Measurements from ENCODE around the gene ACSS3. TPM values are rescaled to one million over a fixed set of nuclear protein-coding genes. Genes with fewer than 3 reads are reported as not detected.

The ACSS3 gene, protein sequence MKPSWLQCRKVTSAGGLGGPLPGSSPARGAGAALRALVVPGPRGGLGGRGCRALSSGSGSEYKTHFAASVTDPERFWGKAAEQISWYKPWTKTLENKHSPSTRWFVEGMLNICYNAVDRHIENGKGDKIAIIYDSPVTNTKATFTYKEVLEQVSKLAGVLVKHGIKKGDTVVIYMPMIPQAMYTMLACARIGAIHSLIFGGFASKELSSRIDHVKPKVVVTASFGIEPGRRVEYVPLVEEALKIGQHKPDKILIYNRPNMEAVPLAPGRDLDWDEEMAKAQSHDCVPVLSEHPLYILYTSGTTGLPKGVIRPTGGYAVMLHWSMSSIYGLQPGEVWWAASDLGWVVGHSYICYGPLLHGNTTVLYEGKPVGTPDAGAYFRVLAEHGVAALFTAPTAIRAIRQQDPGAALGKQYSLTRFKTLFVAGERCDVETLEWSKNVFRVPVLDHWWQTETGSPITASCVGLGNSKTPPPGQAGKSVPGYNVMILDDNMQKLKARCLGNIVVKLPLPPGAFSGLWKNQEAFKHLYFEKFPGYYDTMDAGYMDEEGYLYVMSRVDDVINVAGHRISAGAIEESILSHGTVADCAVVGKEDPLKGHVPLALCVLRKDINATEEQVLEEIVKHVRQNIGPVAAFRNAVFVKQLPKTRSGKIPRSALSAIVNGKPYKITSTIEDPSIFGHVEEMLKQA
- 5.6 and 5.8 TPM in 2 replicates for polyA plus RNA-seq (2013)

DNA sequence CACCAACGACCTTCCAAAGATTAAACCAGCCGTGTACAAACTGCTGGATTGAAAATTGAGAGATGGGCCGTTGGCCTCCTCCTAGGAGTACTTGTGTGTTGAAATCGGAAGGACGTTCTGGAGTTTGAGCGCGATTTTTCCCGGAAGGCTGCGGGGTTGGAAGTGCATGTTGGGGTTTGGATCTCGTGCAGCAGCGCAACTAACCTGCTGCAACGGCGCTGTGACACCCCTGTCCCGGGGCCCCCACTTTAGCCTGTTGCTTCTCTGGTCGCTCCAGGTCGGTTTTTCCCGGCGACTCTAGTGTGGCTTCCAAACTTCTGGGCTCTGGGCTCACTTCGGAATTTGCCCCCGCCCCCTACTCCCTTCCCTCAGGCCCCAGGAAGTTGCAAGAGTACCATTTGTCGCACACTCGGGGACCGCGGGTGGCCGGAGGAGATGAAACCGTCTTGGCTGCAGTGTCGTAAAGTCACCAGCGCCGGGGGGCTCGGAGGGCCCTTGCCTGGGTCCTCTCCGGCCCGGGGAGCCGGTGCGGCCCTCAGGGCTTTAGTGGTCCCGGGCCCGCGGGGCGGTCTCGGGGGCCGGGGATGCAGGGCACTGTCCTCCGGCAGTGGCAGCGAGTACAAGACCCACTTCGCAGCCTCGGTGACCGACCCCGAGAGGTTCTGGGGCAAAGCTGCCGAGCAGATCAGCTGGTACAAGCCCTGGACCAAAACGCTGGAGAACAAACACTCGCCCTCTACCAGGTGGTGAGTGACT, at the start of gene ACSS3:
ACSS3 (plus strand) TSS at position 394 of the 756 bp plus-strand sequence; CDS start at position 436, 42 bp downstream.
- Histone ChIP-seq H3K4me2 (ENCODE audit: low read length) (peak within 1 kb of the TSS; percentile 73), H2AFZ (ENCODE audit: insufficient read depth, low read length, poor library complexity) (peak within 1 kb of the TSS; percentile 78), H3K14ac (ENCODE audit: low read length) (peak within 1 kb of the TSS; percentile 89), H4K12ac (ENCODE audit: low read depth, low read length) (peak within 1 kb of the TSS; percentile 45), H3K18ac (ENCODE audit: low read length) (peak within 1 kb of the TSS; percentile 94), H3K4me3 (ENCODE audit: low read depth, low read length) (peak within 1 kb of the TSS; percentile 80), H2AK5ac (ENCODE audit: low read length) (no peak within 1 kb of the TSS), H2BK5ac (ENCODE audit: low read depth, low read length, poor library complexity) (peak within 1 kb of the TSS; percentile 74), H3K9ac (ENCODE audit: low read length) (peak within 1 kb of the TSS; percentile 50), H3K36me3 (ENCODE audit: control insufficient read depth in 1 of 2, insufficient read depth in 2 of 2, low read length in 2 of 2) (no peaks in the 10 kb centered on the region), H3K79me1 (ENCODE audit: low read length) (peaks cover 9% of the 10 kb centered on the region), H2BK120ac (ENCODE audit: insufficient read depth, low read length, poor library complexity) (peak within 1 kb of the TSS; percentile 39), H3K27ac (ENCODE audit: low read depth, low read length) (no peak within 1 kb of the TSS), H3K23ac (ENCODE audit: low read length) (no peak within 1 kb of the TSS), H4K8ac (ENCODE audit: low read depth, low read length) (peak within 1 kb of the TSS; percentile 97), H2BK12ac (ENCODE audit: low read length) (peak within 1 kb of the TSS; percentile 1), H3K27me3 (ENCODE audit: insufficient read depth, low read length) (no peaks in the 10 kb centered on the region), H4K91ac (ENCODE audit: low read depth, low read length) (peak within 1 kb of the TSS; percentile 4), H3K9me3 (ENCODE audit: insufficient read depth, low read depth, low read length) (no peaks in the 10 kb centered on the region), H3K4ac (ENCODE audit: low read depth, low read length) (no peak within 1 kb of the TSS), H3K79me2 (ENCODE audit: control insufficient read depth, insufficient read depth, low read length, poor library complexity) (peaks cover 3% of the 10 kb centered on the region), H3K4me1 (ENCODE audit: control insufficient read depth in 1 of 2, insufficient read depth in 2 of 2, low read length in 2 of 2) (peaks cover 3 to 8% of the 10 kb centered on the region in 2 experiments)
- no peak for DNase-seq
- no CpG with 5 or more reads among the region's 49 CpGs for WGBS (ENCODE audit: extremely low coverage, insufficient coverage, insufficient read length)

DNA sequence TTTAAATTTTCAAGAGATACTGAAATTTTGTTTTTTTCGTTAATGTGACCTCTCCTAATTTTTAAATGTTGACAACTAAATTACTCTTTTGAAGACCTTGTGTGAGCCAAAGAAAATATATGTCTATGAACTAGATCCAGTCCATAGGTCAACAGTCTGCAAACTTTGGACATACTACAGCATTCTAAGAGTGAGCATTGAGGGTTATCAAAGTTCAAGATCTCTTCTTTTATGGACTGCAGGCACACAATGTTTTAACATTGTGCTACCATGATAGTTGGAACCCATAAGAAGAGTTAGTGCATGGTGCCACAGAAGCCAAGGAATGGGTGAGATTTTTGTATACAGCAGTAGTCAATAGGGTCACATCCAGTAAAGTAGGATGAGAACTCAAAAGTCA, 43.0 kb upstream of the ACSS3 start:
- Histone ChIP-seq H3K27me3 (ENCODE audit: insufficient read depth, low read length) (no peaks in the 10 kb centered on the region), H3K18ac (ENCODE audit: low read length) (no peak overlapping the region), H3K4me3 (ENCODE audit: low read depth, low read length) (no peak overlapping the region), H3K79me2 (ENCODE audit: control insufficient read depth, insufficient read depth, low read length, poor library complexity) (no peaks in the 10 kb centered on the region), H4K91ac (ENCODE audit: low read depth, low read length) (no peak overlapping the region), H3K4me1 (ENCODE audit: control insufficient read depth in 1 of 2, insufficient read depth in 2 of 2, low read length in 2 of 2) (peaks cover 0 to 2% of the 10 kb centered on the region in 2 experiments), H3K27ac (ENCODE audit: low read depth, low read length) (no peak overlapping the region), H3K4ac (ENCODE audit: low read depth, low read length) (no peak overlapping the region), H2AFZ (ENCODE audit: insufficient read depth, low read length, poor library complexity) (no peak overlapping the region), H3K14ac (ENCODE audit: low read length) (no peak overlapping the region), H3K79me1 (ENCODE audit: low read length) (no peaks in the 10 kb centered on the region), H3K4me2 (ENCODE audit: low read length) (no peak overlapping the region), H2BK120ac (ENCODE audit: insufficient read depth, low read length, poor library complexity) (no peak overlapping the region), H3K9me3 (ENCODE audit: insufficient read depth, low read depth, low read length) (no peaks in the 10 kb centered on the region), H3K9ac (ENCODE audit: low read length) (no peak overlapping the region), H2BK5ac (ENCODE audit: low read depth, low read length, poor library complexity) (no peak overlapping the region), H4K8ac (ENCODE audit: low read depth, low read length) (no peak overlapping the region), H2BK12ac (ENCODE audit: low read length) (no peak overlapping the region), H3K36me3 (ENCODE audit: control insufficient read depth in 1 of 2, insufficient read depth in 2 of 2, low read length in 2 of 2) (no peaks in the 10 kb centered on the region), H4K12ac (ENCODE audit: low read depth, low read length) (no peak overlapping the region), H3K23ac (ENCODE audit: low read length) (no peak overlapping the region), H2AK5ac (ENCODE audit: low read length) (no peak overlapping the region)
- no peak for DNase-seq
- WGBS (ENCODE audit: extremely low coverage, insufficient coverage, insufficient read length) = no CpG with 5 or more reads among the region's 1 CpG

DNA sequence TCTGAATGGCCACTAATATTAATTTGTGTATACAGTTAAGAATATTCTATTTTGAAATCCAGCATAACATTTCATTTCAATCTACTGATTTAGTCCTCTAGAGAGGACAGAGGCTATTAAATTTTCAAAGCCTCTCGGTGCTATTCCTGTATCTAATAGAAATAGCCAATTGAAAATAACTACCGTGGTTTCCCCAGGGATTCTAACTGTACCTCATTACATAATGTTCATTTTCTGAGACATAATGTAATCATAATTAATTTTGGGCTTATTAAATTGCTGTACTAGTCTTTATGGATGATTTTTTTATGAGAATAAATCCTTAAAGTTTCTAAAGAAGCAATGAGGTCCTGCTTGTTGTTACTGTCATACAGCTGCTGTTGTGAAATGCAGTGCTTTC, 38.6 kb upstream of the ACSS3 start:
- Histone ChIP-seq H3K79me2 (ENCODE audit: control insufficient read depth, insufficient read depth, low read length, poor library complexity) (no peaks in the 10 kb centered on the region), H3K14ac (ENCODE audit: low read length) (no peak overlapping the region), H2BK5ac (ENCODE audit: low read depth, low read length, poor library complexity) (no peak overlapping the region), H4K8ac (ENCODE audit: low read depth, low read length) (no peak overlapping the region), H3K27me3 (ENCODE audit: insufficient read depth, low read length) (no peaks in the 10 kb centered on the region), H3K4me3 (ENCODE audit: low read depth, low read length) (no peak overlapping the region), H3K18ac (ENCODE audit: low read length) (no peak overlapping the region), H3K27ac (ENCODE audit: low read depth, low read length) (no peak overlapping the region), H3K9me3 (ENCODE audit: insufficient read depth, low read depth, low read length) (no peaks in the 10 kb centered on the region), H3K9ac (ENCODE audit: low read length) (no peak overlapping the region), H3K4ac (ENCODE audit: low read depth, low read length) (no peak overlapping the region), H2BK12ac (ENCODE audit: low read length) (no peak overlapping the region), H3K79me1 (ENCODE audit: low read length) (no peaks in the 10 kb centered on the region), H2AK5ac (ENCODE audit: low read length) (no peak overlapping the region), H2BK120ac (ENCODE audit: insufficient read depth, low read length, poor library complexity) (no peak overlapping the region), H3K4me1 (ENCODE audit: control insufficient read depth in 1 of 2, insufficient read depth in 2 of 2, low read length in 2 of 2) (peaks cover 0 to 2% of the 10 kb centered on the region in 2 experiments), H4K91ac (ENCODE audit: low read depth, low read length) (no peak overlapping the region), H3K23ac (ENCODE audit: low read length) (no peak overlapping the region), H3K36me3 (ENCODE audit: control insufficient read depth in 1 of 2, insufficient read depth in 2 of 2, low read length in 2 of 2) (no peaks in the 10 kb centered on the region), H2AFZ (ENCODE audit: insufficient read depth, low read length, poor library complexity) (no peak overlapping the region), H3K4me2 (ENCODE audit: low read length) (no peak overlapping the region), H4K12ac (ENCODE audit: low read depth, low read length) (no peak overlapping the region)
- no CpG with 5 or more reads among the region's 2 CpGs for WGBS (ENCODE audit: extremely low coverage, insufficient coverage, insufficient read length)
- DNase-seq = no peak

DNA sequence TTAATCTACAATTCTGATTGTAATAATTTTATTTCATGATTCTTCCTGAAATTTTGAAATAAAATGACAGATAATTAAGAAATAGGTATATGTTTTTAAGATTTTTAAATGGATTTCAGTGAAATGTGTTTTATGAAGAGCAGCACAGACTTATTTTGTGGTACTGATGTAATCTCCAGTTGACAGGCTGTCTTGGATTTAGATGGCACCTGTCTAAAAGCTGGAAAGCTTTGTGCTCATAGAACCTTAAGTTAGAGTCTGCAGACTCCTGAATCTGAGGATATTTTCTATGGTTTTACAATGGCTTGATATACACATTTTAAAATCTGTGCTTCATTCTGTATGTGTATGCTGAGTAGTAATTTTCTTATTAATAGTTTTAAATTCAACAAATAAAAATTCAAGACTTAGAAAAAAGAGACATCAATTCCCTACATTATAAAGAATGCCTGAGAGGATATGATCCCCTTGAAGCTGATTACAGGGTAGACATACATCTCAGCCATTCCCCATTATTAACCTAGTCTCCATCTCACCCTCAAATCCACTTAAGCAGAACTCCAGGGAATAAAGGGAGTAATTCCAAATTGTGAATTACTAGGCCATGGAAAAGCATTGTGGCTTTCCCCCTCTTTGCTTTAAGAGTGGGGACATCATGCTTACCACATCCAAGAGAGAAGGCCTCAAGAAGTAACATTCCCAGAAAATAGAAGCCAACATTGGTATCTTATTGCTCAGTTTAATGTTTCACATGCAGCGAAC, 33.7 kb upstream of the ACSS3 start:
- Histone ChIP-seq H3K4ac (ENCODE audit: low read depth, low read length) (no peak overlapping the region), H3K27me3 (ENCODE audit: insufficient read depth, low read length) (no peaks in the 10 kb centered on the region), H3K79me1 (ENCODE audit: low read length) (no peaks in the 10 kb centered on the region), H2AK5ac (ENCODE audit: low read length) (no peak overlapping the region), H3K4me3 (ENCODE audit: low read depth, low read length) (no peak overlapping the region), H2BK120ac (ENCODE audit: insufficient read depth, low read length, poor library complexity) (no peak overlapping the region), H3K9me3 (ENCODE audit: insufficient read depth, low read depth, low read length) (no peaks in the 10 kb centered on the region), H3K79me2 (ENCODE audit: control insufficient read depth, insufficient read depth, low read length, poor library complexity) (no peaks in the 10 kb centered on the region), H3K23ac (ENCODE audit: low read length) (no peak overlapping the region), H2BK5ac (ENCODE audit: low read depth, low read length, poor library complexity) (no peak overlapping the region), H3K9ac (ENCODE audit: low read length) (no peak overlapping the region), H4K91ac (ENCODE audit: low read depth, low read length) (no peak overlapping the region), H3K14ac (ENCODE audit: low read length) (no peak overlapping the region), H3K36me3 (ENCODE audit: control insufficient read depth in 1 of 2, insufficient read depth in 2 of 2, low read length in 2 of 2) (no peaks in the 10 kb centered on the region), H2AFZ (ENCODE audit: insufficient read depth, low read length, poor library complexity) (no peak overlapping the region), H4K12ac (ENCODE audit: low read depth, low read length) (no peak overlapping the region), H3K4me2 (ENCODE audit: low read length) (no peak overlapping the region), H2BK12ac (ENCODE audit: low read length) (no peak overlapping the region), H3K18ac (ENCODE audit: low read length) (no peak overlapping the region), H3K4me1 (ENCODE audit: control insufficient read depth in 1 of 2, insufficient read depth in 2 of 2, low read length in 2 of 2) (no peaks in the 10 kb centered on the region), H3K27ac (ENCODE audit: low read depth, low read length) (no peak overlapping the region), H4K8ac (ENCODE audit: low read depth, low read length) (no peak overlapping the region)
- no peak for DNase-seq
- WGBS (ENCODE audit: extremely low coverage, insufficient coverage, insufficient read length) = no CpG with 5 or more reads among the region's 1 CpG
